Retinal pigment epithelial cell (primary cell): ENCODE data around the gene PDIA5.

Source experiments
- DNase-seq: peaks from one replicate; pipeline ENCODE4 v3.0.0-alpha.2; 2010; ENCODE audit warnings: low read depth
- H3K4me3 ChIP-seq: 2 replicates; pipeline ENCODE4 v1.5.1; 2011; ENCODE audit warnings: mild to moderate bottlenecking, low read length, control low read depth, moderate library complexity
- TF ChIP-seq, protein P1 (sequence below): conservative IDR thresholded peaks from 2 replicates; pipeline ENCODE4 v1.5.1; 2011; ENCODE audit warnings: low read depth, low read length, control low read depth, inconsistent platforms

Gene PDIA5

DNA sequence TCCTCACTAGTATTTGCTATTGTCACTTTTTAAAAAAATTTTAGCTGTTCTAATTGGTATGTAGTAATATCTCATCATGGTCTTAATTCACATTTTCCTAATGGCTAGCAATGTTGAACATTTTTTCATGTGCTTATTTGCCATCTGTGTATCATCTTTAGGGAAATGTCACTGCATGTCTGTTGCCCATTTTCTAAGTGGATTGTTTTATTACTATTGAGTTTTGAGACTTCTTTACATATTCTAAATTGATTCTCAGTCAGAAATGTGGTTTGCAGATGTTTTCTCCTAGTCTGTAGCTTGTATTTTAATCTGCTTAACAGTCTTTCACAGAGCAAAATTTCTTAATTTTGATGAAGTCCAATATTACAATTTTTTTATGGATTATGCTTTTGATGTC, 101.3 kb downstream of the PDIA5 start:
- no peak overlapping the region for H3K4me3 ChIP-seq
- no peak for DNase-seq
- TF ChIP-seq, protein P1, sequence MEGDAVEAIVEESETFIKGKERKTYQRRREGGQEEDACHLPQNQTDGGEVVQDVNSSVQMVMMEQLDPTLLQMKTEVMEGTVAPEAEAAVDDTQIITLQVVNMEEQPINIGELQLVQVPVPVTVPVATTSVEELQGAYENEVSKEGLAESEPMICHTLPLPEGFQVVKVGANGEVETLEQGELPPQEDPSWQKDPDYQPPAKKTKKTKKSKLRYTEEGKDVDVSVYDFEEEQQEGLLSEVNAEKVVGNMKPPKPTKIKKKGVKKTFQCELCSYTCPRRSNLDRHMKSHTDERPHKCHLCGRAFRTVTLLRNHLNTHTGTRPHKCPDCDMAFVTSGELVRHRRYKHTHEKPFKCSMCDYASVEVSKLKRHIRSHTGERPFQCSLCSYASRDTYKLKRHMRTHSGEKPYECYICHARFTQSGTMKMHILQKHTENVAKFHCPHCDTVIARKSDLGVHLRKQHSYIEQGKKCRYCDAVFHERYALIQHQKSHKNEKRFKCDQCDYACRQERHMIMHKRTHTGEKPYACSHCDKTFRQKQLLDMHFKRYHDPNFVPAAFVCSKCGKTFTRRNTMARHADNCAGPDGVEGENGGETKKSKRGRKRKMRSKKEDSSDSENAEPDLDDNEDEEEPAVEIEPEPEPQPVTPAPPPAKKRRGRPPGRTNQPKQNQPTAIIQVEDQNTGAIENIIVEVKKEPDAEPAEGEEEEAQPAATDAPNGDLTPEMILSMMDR: no peak

DNA sequence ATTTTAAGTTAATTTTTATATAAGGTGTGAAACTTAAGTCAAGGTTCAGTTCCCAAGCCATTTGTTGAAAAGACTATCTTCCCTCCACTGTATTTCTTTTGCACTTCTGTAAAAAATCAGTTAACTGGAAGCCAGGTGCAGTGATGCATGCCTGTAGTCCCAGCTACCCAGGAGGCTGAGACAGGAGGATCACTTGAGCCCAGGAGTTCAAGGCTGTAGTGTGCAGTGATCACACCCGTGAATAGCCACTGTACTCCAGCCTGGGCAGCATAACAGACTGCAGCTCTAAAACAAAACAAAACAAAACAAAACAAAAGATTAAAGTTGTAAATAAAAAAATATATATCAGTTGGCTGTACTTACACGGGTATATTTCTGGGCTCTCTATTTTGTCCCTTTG, 101.8 kb downstream of the PDIA5 start:
- TF ChIP-seq, protein P1: no peak
- no peak overlapping the region for H3K4me3 ChIP-seq
- DNase-seq: no peak

DNA sequence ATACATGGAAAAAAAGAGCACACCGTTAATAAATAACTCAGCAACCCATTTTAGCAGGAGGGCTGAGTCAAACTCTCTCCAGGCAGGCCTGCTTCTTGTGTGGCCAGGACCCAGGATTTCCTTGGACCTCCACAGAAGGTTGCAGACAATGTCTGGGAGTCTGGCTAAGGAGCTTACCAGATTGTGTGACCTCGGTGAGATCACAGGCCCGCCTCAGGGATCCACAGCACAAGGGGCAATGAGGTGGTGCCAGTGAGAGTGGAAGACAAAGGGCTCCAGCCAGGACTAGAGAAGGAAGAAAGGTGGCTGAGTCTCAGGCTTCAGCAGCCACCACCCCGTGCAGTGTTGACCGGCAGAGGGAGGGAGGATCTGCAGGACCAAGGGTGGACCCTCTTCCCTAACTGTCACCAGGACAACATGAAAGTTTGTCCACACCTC, 102.7 kb downstream of the PDIA5 start:
- no peak overlapping the region for H3K4me3 ChIP-seq
- peak; percentile 22 for DNase-seq
- TF ChIP-seq, protein P1: no peak

DNA sequence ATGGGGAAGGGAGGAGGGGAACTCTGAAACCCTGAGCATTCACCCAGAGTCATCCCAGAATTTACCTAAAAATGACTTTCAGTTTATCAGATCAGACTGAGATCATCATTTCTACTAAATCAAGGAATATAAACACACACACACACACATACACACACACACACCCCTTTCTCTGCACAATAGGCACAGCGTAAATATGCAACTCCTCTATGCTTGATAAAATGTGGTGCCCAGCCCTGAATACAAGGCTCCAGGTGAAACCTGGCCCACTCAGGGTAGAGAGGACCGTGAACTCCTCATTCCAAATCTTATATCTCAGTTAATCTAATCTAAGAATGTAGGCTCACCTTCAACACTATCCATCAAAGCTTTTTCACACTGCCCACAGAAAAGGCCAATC, 103.1 kb downstream of the PDIA5 start:
- no peak overlapping the region for H3K4me3 ChIP-seq
- DNase-seq: no peak
- TF ChIP-seq, protein P1: no peak

DNA sequence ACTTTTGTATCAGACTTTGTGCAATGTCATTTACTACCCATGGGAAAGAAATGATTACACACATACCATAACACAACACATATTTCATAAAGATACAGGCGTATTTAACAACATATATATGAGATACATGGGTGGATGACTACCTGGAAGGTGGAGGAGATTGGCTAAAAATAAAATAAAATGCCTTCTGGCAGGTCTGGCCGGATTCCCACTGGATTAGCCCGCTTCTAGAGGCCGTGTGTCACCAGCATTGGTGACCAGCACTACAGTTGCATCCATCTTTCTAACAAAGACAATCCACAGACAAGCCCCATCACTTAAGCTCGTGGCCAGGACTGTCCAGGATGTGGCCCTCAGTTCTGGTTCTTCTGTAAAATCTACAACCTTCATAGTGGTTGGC, 114.0 kb downstream of the PDIA5 start:
- DNase-seq: no peak
- TF ChIP-seq, protein P1: no peak
- no peak overlapping the region for H3K4me3 ChIP-seq

DNA sequence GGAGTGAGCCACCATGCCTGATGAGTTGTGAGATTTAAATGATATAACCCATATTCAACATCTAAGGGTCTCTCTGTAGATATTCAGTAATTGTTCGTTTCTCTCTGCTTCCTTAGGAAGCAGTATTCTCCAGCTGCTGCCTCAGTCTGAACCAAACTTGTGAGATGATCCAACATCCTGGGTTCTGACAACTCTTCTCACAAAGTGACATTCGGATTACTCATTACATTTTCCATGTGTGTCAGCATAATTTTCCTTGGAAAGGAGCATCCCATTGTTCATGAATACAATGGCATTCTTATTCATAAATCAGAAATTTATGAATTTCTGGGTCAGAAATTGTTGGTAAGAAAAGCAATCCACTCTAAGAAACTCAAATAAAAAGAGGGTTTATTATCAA, 119.9 kb downstream of the PDIA5 start:
- TF ChIP-seq, protein P1: no peak

DNA sequence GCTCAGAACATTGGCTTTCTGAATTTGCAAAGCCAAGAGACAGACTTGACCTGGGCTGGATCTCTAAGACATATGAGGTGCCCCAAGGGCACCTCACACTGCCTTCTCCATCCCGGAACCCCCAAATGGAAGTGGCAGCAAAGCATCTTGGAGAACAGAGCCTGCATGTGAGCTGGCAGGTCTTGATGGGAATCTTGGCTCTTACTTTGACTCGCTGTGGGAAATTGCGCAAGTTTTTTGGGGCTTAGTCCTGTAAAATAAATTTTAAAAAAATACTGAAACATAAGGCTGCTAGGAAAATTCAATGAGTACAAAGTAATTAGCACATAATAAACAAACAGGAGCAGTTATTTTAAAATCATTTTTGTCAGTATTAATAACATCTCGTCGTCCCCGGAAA, 121.2 kb downstream of the PDIA5 start:
- TF ChIP-seq, protein P1: no peak
- H3K4me3 ChIP-seq: no peak overlapping the region
- no peak for DNase-seq

More for the DNA sequence above, 119.9 kb downstream of the PDIA5 start:
- H3K4me3 ChIP-seq: no peak overlapping the region
- no peak for DNase-seq
